Epidermal melanocyte (primary cell): ENCODE results near the gene MORC1.
"Not testable (repeated sequence)": the region's sequence is repeated elsewhere in the genome, so short reads cannot be mapped to it uniquely, and the experiment has no call there.

ENCODE experiments used
- DNase-seq: peaks from one replicate; pipeline ENCODE4 v3.0.0; 2011; ENCODE audit warnings: low spot score; ENCODE audit not compliant: insufficient read length

The MORC1 gene, protein sequence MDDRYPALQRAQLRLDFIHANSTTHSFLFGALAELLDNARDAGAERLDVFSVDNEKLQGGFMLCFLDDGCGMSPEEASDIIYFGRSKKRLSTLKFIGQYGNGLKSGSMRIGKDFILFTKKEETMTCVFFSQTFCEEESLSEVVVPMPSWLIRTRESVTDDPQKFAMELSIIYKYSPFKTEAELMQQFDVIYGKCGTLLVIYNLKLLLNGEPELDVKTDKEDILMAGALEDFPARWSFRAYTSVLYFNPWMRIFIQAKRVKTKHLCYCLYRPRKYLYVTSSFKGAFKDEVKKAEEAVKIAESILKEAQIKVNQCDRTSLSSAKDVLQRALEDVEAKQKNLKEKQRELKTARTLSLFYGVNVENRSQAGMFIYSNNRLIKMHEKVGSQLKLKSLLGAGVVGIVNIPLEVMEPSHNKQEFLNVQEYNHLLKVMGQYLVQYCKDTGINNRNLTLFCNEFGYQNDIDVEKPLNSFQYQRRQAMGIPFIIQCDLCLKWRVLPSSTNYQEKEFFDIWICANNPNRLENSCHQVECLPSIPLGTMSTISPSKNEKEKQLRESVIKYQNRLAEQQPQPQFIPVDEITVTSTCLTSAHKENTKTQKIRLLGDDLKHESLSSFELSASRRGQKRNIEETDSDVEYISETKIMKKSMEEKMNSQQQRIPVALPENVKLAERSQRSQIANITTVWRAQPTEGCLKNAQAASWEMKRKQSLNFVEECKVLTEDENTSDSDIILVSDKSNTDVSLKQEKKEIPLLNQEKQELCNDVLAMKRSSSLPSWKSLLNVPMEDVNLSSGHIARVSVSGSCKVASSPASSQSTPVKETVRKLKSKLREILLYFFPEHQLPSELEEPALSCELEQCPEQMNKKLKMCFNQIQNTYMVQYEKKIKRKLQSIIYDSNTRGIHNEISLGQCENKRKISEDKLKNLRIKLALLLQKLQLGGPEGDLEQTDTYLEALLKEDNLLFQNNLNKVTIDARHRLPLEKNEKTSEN

DNA sequence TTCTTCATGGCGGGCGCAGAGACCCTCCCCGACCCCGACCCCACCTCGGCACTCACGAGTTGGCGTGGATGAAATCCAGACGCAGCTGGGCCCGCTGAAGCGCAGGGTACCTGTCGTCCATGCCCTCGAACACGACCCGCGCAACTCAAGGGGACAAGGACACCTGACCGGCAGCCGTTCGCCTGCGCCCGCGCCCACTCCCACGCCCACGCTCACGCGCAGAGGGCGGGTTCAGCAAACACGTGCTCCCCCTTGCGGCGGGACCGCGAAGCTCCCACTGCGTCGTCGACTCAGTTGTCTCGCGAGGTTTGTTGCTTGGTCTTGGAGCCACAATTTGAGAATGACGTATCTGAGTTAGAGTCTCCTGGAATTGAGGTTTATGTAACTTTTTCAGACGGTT, at the start of gene MORC1:
TSS of gene MORC1 (minus strand) at position 196 of the 400 bp plus-strand sequence. CDS start at position 121, 75 bp downstream.
- DNase-seq: no peak

DNA sequence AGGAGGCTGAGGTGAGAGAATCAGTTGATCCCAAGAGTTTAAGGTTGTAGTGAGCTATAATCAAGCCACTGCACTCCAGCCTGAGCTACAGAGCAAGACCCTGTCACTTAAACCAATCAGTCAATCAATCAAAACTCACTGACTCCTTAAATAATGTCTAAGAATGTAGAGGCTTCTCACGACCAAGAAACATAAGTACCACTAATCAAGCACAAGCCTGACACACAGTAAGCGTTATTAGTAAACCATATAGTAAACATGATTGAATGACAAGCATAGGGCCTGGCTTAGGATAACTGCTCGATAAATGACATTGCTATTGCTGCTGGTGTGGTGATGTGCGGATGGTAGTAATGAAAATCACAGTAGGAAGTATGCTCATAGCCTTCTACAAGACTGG, 48.0 kb upstream of the MORC1 start:
- no peak for DNase-seq

DNA sequence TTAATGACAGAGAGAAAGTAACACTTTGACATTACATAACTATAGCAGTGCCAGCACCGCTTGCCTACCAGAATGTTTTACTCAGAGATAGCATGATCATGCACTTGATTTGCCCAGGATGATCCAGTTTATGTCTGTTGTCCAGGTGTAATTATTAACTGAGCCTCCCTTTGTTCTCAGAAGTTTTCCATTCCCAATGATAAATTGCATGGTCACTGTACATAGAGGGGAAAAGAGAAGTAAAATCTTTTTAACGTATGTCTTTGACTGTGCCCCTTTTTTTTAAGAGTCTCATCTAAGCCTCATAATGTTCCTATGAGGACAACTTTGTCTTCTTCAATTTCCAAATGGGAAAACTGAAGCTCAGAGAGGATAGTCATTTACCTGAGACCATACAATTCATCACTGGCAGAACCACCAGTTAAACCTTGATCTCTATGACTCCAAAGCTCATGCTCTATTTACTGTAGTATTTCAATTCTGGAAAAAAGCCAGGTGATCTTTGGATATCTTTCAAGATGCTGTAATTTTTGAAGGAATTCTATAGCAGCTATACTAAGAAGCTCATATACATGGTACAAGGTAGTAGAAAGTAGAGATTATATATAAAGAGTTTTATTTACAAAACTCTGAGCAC, 43.7 kb upstream of the MORC1 start:
- DNase-seq: no peak

DNA sequence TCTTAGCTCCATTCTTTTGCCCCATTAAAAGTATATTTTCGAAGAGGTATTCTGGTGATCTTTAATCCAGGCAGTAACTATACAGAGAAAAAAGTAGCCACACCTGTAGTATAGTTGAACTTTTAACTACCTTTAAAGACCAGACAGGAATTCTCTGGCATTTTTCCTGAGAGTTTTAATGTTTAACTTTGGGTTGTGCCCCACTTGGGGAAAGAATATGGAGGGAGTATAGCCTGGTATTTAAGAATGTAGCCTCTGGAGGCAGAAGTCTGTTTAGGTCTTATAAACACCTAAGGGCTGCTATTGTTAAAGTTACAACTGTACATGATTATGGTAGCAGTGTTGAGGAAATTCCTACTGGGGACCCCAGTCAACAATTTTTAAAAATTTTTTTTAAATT, 37.9 kb upstream of the MORC1 start:
- DNase-seq: no peak

DNA sequence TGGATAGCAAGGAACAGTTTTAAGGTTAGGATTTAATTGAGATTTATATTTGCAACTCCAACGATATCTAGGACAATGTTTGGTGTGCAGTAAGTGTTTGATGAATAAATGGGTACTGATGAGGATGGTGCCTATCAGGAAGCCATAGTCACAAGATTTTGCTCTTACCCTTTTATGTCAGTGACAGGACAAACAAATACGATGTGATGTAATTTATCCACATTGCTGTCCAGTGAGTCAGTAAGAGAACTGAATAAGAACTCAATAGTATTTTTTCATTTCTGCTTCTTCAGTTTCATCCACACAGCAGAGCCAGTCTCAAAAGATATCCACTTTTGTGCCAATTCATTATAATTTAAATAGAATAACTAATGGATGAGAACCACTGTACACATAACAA, 37.0 kb upstream of the MORC1 start:
- DNase-seq: no peak

DNA sequence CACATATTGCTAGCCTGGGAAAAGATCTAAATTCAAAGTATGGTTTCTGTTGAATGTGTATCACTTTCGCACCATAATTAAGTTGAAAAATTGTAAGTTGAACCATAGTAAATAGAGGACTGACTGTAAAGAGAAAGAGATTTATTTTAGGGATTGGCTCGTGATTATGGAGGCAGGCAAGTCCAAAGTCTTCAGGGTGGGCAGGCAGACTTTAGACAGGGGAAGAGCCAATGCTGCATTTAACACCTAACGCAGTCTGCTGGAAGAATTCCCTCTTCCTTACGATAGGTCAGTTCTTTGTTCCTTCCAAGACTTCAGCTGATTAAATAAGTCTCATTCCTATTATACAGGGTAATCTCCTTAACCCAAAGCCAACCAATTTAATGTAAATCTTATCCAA, 34.4 kb upstream of the MORC1 start:
- DNase-seq: no peak

DNA sequence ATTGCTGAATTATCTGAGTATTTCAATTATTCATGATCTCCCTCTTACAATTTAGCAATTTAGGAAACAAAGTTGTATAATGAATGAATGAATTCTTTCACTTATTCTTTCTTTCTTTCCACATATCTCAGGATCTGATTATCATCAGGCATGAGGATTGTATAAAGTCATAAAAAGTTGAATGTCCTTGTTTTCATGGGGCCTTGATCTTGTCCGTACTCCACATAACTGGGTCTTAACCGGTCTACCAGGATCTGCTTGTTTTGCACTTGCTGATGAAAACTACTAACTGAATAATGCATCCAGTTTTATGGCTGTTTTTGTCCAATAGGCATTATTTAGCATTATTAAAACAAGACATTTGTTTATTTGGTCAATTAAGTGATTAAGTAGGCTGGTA, 31.1 kb upstream of the MORC1 start:
- DNase-seq: no peak

DNA sequence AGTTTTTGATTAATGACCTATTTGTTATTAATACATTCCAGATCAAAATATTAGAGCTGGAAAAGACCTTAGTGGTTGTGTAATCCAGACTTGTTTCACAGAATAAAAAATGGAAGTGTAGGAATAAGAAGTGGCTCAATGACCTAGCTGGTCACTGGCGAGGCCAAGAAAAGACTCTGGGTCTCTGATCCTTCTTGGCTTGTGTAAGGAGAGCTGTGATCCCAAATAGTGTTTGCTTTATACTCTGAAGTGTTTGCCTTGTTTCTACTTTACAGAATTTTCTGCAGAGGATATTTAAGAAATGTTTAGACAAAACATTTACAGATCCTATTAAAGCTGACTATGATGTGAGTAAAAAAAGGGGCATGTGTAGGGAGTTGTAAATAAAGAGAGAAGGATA, 25.7 kb upstream of the MORC1 start:
- DNase-seq: no peak

DNA sequence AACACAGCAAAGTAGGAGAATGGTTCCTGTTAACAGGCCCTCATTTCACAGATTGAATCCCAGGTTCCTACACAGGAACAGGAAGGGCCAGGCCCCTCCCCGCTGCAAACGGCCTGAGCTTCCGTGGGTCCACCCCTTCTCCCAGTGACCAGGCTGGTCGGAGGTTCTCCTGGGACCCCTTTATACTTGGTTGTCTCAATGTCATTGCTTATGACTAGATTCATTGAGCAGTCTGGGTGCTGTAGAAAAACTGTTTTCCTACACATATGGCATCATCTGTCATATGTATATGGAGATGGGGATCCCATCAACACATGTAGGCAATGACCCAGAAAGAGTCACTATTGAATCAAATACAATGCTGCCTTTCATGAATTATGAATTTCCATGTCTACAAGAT, 22.4 kb upstream of the MORC1 start:
- no peak for DNase-seq

DNA sequence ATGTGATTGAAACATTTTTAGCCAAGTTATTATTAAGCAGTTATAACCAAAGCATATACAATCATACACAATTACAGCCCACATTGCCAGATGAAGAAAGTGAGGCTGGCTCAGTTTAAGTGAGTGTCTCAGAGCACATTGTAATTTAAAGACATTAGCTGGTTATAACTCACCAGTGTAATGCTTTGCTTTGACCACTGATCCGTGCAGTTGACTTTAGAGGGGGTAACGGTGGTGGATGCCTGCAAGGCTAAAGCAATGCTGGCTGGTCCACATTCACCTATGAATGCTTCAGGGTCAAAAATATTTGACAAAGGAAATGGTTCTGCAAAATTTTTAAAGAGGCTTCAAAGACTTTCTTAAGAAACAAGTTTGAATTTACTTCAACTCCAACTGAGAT, 19.8 kb upstream of the MORC1 start:
- DNase-seq: no peak

DNA sequence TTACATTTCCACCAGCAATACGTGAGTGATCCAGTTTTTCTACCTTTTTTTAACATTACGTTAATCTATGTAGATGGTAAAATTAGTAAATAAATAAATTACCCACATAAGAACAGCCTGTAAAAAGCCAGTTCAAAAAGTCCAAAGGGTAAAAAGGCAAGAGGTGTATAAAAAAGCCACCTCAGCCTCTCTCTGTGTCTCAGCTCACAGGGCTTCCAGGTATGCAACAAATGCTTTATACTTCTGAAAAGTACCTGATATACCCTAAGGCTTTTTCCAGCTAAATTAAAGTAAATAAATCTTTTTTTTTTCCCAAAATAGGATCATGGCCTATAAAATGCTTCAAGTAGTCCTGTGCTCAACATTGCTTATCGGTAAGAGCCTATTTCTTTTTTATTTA, 18.6 kb upstream of the MORC1 start, which contains the start of gene C3orf85:
TSS of gene C3orf85 (plus strand) at position 197 of the 400 bp plus-strand sequence. CDS start at position 326, 129 bp downstream.
- no peak for DNase-seq

DNA sequence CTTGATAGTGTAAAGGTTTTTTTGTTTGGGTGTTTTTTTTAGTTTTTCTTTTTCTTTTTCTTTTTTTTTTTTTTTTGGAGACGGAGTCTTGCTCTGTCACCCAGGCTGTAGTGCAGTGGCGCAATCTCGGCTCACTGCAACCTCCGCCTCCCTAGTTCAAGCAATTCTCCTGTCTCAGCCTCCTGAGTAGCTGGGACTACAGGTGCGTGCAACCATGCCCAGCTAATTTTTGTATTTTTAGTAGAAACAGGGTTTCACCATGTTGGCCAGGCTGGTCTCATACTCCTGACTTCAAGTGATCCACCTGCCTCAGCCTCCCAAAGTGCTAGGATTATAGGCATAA, 15.5 kb upstream of the MORC1 start:
- DNase-seq: not testable (repeated sequence)

DNA sequence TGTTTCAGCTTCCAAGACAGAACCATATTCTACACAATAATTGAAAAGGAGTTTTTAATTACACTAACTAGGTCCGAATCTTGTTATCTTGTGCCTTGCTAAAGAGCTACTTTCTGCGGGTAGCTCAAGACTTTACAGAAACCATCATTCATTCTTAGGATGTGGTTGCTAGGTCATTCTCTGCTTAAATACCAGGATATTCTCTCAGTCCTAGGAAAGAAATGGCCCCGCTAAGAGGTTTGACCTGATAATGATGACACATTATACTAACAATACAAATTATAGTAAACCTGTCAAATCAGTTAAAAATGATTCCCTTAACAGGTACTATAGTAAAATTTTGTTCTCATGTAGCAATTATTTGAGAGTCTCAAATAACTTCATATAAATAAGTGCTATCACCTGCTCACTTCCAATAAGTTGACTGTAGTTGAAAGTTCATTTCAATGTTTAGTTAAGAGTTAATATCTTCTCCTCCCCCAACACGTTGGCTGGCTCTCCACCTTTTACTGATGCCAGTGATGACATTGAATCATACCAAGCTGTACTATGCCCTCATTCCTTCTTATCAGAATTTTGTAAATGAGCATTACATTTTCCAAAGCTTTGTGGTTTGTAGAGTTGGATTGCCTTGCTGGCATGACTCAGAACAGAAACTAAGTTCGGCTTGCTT, 15.0 kb upstream of the MORC1 start:
- DNase-seq: no peak

DNA sequence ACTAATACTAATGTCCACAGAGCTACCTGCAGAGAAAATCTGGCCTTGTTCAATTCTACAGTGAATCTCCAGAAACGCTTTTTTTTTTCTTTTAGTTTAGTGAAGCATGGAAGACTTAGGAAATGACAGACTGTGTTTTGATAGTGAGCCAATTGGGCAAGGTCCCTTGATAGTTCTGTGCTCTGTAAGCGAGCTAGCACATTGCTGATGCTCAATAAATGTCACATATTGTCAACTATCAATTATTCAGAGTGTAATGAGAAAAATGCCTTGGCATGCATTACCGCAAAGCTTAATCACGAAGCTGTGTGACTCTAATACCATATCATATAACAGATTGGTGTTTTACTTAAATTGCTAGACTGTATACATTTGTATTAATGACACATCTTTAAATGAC, 13.3 kb upstream of the MORC1 start:
- no peak for DNase-seq

DNA sequence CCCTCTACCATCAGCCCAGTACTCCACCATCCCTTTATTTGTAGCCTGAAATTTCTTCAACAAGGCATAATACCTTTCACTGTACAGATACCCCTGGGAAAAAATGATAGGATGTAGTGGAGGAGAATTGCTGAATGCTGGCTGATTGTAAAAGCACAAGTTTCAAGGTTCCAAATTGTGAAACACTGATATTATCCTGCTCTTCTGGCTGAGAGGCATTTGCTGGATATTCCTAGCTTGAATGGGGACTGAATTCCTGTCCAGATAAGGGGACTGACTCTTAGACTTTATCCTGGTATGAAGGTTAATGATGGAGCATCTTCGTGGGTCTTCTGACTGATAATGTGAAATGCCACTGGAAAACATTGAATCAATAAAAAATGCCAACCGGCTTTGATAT, 9.6 kb upstream of the MORC1 start:
- no peak for DNase-seq

DNA sequence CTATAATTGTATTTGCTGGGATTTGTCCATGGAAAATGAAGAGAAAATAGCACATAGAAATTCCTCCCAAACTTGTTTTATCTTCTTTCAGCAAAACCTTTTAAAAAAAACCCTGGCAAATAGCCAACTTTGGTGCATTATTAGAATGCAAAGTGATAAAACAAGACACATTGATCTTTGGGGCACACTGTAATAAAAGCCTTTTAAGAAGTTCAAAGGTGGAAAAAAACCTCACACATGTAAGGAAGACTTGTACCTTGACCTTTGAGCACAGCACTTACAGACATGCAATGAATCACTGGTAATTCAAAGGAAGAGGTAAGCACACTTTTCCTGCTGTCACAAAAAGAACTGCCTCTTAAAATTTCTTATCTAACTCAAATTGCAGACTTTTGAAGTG, 8.0 kb upstream of the MORC1 start:
- no peak for DNase-seq

DNA sequence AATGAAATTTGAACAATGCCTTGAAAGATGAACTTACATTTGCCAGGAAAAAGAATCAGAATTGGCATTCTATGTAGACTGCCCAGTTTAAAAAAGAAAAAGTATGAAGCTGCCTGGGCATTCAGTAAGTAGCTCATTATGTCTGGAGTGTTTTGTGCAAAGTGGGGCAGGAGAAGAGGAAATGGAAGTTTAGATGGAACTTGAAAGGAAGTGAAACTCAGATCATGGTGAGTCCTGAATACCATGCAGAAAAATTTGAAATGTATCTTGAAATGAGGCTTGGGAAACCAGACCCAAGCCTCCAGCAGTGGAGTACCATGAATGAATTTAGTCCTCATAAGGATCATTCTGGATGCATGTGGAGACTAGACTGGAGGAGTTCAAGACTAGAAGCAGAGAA, 4.8 kb upstream of the MORC1 start:
- no peak for DNase-seq

DNA sequence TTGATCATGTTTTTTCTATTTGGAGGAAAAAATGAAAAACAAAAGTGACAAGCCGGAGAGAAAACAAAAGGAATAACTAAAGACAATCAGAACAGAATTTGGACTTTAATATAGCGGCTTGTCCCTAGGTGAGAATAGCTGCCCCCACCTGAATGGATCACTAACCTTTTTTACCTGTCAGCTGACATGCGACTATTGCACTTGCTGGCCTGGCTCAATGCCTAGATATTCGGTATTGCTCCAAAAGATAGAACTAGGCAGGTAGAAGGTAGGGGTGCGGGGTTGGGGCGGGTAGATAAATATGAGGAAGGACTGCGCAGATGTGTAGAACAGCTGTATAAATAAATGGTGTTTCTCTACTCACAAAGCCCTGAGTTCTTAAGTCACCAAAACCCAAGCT, 650 bp upstream of the MORC1 start:
- no peak for DNase-seq

DNA sequence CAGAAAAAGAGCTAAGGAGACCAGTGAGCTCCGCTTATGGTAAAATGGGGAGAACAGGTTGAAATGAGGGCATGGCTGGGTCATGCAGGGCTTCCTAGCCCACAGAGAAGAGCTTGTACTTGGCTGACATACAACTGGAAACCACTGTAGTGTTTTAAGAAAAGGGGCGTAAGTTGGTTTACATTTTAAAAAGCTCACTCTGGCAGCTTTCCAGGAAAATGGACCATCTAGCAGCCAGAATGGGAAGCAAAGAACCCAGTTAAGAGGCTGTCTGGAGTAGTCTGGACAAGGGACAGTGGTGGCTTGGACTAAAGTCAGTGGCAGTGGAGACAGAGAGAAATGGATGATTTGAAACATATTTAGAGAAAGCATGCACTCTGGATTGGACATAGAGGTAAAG, 1.9 kb downstream of the MORC1 start:
- DNase-seq: no peak

DNA sequence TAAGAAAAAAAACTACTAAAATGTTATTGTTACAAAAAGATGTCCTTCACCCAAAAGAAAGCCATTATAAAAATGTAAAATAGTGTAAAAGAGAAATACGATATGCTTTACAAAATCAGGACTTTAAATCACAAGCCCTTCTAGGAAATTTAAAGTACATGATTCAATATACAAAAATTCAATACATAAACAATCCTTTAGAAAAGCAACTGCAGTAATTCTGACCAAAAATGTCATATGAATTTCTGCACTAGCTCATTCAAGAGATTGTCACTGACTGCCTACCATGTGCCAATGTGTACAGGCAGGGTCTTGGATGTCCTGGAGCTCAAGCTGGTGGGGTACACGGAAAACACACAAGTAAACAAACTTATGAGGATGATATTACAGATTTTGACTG, 2.5 kb downstream of the MORC1 start:
- DNase-seq: no peak

DNA sequence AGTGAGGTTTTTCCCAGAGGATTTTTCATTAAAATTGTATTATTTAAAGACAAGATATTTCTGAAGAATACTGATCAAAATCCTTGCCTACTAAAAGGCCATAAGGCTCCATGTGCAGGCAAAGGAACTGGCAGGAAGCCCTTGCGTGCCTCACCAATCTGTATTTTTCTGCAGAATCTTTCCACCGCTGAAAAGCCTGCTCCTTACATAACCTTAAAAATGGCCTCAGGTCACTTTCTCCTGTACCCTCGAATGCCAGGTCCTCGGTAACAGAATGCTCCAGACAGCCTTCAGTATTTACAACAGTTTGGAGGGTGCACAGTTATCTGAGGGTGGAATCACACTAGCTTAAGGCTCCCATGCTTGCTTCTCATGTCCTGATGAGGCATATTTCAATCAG, 3.2 kb downstream of the MORC1 start:
- no peak for DNase-seq
